ENCODE measurements around the gene CUX1.

Gene CUX1

DNA sequence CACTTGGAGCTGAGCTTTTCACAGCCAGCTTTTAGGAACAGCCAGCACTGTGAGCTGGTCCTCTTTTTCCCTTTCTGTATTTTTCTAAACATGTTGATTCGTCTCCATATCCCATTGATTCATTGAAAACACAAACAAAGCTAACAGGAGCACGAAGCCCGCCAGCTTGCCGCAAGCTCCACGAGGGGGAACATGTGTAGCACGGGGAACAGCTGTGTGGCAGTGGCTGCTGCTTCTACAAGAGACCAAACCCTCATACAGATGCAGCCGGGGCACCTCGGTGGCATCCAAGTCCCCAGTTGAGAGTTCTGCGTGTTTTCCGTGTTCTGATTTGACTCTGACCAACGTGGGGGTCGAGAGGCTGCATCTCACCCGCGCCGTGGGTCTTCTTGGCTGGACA lies 388.5 kb downstream of the CUX1 start:
- DNase-seq (no peak), ATAC-seq (ENCODE audit: insufficient read depth, low read depth) (no peak)
- Histone ChIP-seq H3K9me3 (ENCODE audit: insufficient read depth, low read length, severe bottlenecking) (no peaks in the 10 kb centered on the region), H3K9ac (ENCODE audit: low read depth, low read length) (no peak overlapping the region), H3K4me1 (ENCODE audit: insufficient read depth, low read length) (no peaks in the 10 kb centered on the region), H3K4me3 (ENCODE audit: low read depth in 1 of 2, low read length in 2 of 2) (no peak overlapping the region), H3K27ac (ENCODE audit: low read length) (no peak overlapping the region), H3K4me2 (ENCODE audit: insufficient read depth, low read length) (no peak overlapping the region), H2AFZ (ENCODE audit: low read depth, low read length) (no peak overlapping the region), H3K36me3 (ENCODE audit: insufficient read depth, low read length) (peaks cover 85% of the 10 kb centered on the region), H3K27me3 (ENCODE audit: insufficient read depth, low read length, poor library complexity) (no peaks in the 10 kb centered on the region), H4K20me1 (ENCODE audit: insufficient read depth, low read length) (no peaks in the 10 kb centered on the region; the same call in 1 of the 2 replicates), H3K79me2 (ENCODE audit: insufficient read depth, low read length) (no peaks in the 10 kb centered on the region)
- TF ChIP-seq, protein P1, sequence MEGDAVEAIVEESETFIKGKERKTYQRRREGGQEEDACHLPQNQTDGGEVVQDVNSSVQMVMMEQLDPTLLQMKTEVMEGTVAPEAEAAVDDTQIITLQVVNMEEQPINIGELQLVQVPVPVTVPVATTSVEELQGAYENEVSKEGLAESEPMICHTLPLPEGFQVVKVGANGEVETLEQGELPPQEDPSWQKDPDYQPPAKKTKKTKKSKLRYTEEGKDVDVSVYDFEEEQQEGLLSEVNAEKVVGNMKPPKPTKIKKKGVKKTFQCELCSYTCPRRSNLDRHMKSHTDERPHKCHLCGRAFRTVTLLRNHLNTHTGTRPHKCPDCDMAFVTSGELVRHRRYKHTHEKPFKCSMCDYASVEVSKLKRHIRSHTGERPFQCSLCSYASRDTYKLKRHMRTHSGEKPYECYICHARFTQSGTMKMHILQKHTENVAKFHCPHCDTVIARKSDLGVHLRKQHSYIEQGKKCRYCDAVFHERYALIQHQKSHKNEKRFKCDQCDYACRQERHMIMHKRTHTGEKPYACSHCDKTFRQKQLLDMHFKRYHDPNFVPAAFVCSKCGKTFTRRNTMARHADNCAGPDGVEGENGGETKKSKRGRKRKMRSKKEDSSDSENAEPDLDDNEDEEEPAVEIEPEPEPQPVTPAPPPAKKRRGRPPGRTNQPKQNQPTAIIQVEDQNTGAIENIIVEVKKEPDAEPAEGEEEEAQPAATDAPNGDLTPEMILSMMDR (IDR thresholded peaks at IDR 0.05; ENCODE audit: borderline replicate concordance, extremely low read depth, low read length, poor library complexity, severe bottlenecking) = no peak
- no peak for TF ChIP-seq EZH2 (IDR thresholded peaks at IDR 0.05; ENCODE audit: borderline replicate concordance, low read depth, low read length, severe bottlenecking)

DNA sequence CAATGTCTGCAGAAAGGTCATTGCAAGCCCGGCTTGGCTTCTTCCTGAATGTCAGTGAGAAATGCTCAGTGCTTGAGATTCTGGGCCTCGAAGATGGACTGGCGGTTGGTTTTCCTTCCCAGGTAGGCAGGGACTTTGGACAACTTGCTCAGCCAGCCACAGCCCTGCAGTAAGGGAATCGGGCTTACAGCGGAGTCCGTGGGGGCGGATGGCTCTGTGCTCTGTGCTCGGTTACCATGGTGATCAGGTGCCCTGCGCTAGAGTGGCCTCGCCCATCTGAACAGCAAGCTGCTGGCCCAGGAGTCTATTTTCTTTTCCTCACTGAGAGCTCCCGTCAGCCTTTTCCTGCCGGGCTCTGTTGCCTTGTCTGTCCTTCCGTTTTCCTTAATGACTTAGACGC lies 391.4 kb downstream of the CUX1 start:
- Histone ChIP-seq H3K27me3 (ENCODE audit: insufficient read depth, low read length, poor library complexity) (no peaks in the 10 kb centered on the region), H3K36me3 (ENCODE audit: insufficient read depth, low read length) (peaks cover 80% of the 10 kb centered on the region), H4K20me1 (ENCODE audit: insufficient read depth, low read length) (no peaks in the 10 kb centered on the region; the same call in 1 of the 2 replicates), H3K9ac (ENCODE audit: low read depth, low read length) (no peak overlapping the region), H2AFZ (ENCODE audit: low read depth, low read length) (no peak overlapping the region), H3K79me2 (ENCODE audit: insufficient read depth, low read length) (no peaks in the 10 kb centered on the region), H3K4me2 (ENCODE audit: insufficient read depth, low read length) (no peak overlapping the region), H3K27ac (ENCODE audit: low read length) (no peak overlapping the region), H3K4me3 (ENCODE audit: low read depth in 1 of 2, low read length in 2 of 2) (no peak overlapping the region), H3K4me1 (ENCODE audit: insufficient read depth, low read length) (no peaks in the 10 kb centered on the region), H3K9me3 (ENCODE audit: insufficient read depth, low read length, severe bottlenecking) (no peaks in the 10 kb centered on the region)
- no peak for DNase-seq
- ATAC-seq (ENCODE audit: insufficient read depth, low read depth) = no peak
- TF ChIP-seq EZH2 (IDR thresholded peaks at IDR 0.05; ENCODE audit: borderline replicate concordance, low read depth, low read length, severe bottlenecking) = no peak
- TF ChIP-seq, protein P1 (IDR thresholded peaks at IDR 0.05; ENCODE audit: borderline replicate concordance, extremely low read depth, low read length, poor library complexity, severe bottlenecking) = no peak

DNA sequence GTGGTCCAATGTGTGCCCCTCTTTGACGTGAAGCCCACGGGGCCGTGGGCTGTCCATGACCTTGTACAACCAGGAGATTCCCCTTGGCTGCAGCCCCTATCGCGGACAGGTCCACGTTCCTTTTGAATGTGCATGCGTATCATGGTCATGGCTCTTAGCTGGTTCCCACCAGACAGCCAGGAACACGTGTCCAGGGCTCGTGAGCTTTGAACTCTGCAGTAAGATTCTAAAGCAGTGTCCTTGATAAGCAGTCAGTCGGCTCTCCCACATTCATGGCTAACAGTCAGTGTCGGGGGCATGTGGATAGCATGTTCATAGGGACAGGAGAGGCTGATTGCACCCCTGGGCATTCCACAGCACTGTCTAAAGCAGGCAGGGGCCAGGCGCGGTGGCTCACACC lies 393.4 kb downstream of the CUX1 start:
- H3K4me3 ChIP-seq (ENCODE audit: low read depth in 1 of 2, low read length in 2 of 2) = no peak overlapping the region
- no peak overlapping the region for H3K9ac ChIP-seq (ENCODE audit: low read depth, low read length)
- H3K4me2 ChIP-seq (ENCODE audit: insufficient read depth, low read length) = no peak overlapping the region
- H3K27me3 ChIP-seq (ENCODE audit: insufficient read depth, low read length, poor library complexity) = no peaks in the 10 kb centered on the region
- ATAC-seq (ENCODE audit: insufficient read depth, low read depth) = no peak
- no peak overlapping the region for H3K27ac ChIP-seq (ENCODE audit: low read length)
- TF ChIP-seq, protein P1 (IDR thresholded peaks at IDR 0.05; ENCODE audit: borderline replicate concordance, extremely low read depth, low read length, poor library complexity, severe bottlenecking) = no peak
- no peak for TF ChIP-seq EZH2 (IDR thresholded peaks at IDR 0.05; ENCODE audit: borderline replicate concordance, low read depth, low read length, severe bottlenecking)
- H3K79me2 ChIP-seq (ENCODE audit: insufficient read depth, low read length) = no peaks in the 10 kb centered on the region
- H3K36me3 ChIP-seq (ENCODE audit: insufficient read depth, low read length) = peaks cover 75% of the 10 kb centered on the region
- H4K20me1 ChIP-seq (ENCODE audit: insufficient read depth, low read length) = peaks cover 3% of the 10 kb centered on the region; the same call in 1 of the 2 replicates
- no peaks in the 10 kb centered on the region for H3K9me3 ChIP-seq (ENCODE audit: insufficient read depth, low read length, severe bottlenecking)
- no peaks in the 10 kb centered on the region for H3K4me1 ChIP-seq (ENCODE audit: insufficient read depth, low read length)
- DNase-seq = no peak
- H2AFZ ChIP-seq (ENCODE audit: low read depth, low read length) = no peak overlapping the region
